Mesenchymal stem cell (in vitro differentiated cells and primary cell): ENCODE measurements around the gene STAC.
"Not testable (repeated sequence)": the region's sequence is repeated elsewhere in the genome, so short reads cannot be mapped to it uniquely, and the experiment has no call there.

ENCODE experiments used
- DNase-seq: peaks from one replicate; pipeline ENCODE4 v3.0.0-alpha.2; 2013
- H2AFZ ChIP-seq: one replicate; pipeline ENCODE4 v1.6.1; 2013; ENCODE audit warnings: low read depth, mild to moderate bottlenecking, control low read depth, inconsistent platforms, low read length, moderate library complexity
- H2AK5ac ChIP-seq: 2 replicates; pipeline ENCODE4 v1.6.1; 2013; ENCODE audit warnings: low read length, moderate library complexity, mild to moderate bottlenecking, inconsistent platforms; ENCODE audit not compliant: severe bottlenecking
- H2BK120ac ChIP-seq: one replicate; pipeline ENCODE4 v1.6.1; 2013; ENCODE audit warnings: low read depth, mild to moderate bottlenecking, inconsistent platforms, low read length, moderate library complexity
- H2BK12ac ChIP-seq, 2 experiments: one replicate each; pipeline ENCODE4 v1.6.1; 2013; ENCODE audit warnings: inconsistent platforms in 2 of 2, low read length in 2 of 2, mild to moderate bottlenecking in 2 of 2, moderate library complexity in 2 of 2, control low read depth in 1 of 2
- H2BK15ac ChIP-seq: one replicate; pipeline ENCODE4 v1.6.1; 2013; ENCODE audit warnings: mild to moderate bottlenecking, low read depth, inconsistent platforms; ENCODE audit not compliant: poor library complexity, severe bottlenecking
- H2BK5ac ChIP-seq: 2 replicates; pipeline ENCODE4 v1.6.1; 2013; ENCODE audit warnings: low read depth, mild to moderate bottlenecking, low read length, control low read depth, inconsistent platforms; ENCODE audit not compliant: poor library complexity, severe bottlenecking
- H3K14ac ChIP-seq, 2 experiments: one replicate each; pipeline ENCODE4 v1.6.1; 2013; ENCODE audit warnings: inconsistent platforms in 2 of 2, low read length in 2 of 2, control low read depth in 1 of 2, mild to moderate bottlenecking in 1 of 2, moderate library complexity in 1 of 2
- H3K18ac ChIP-seq, 2 experiments: one replicate each; pipeline ENCODE4 v1.6.1; 2013; ENCODE audit warnings: inconsistent platforms in 2 of 2, low read length in 2 of 2, control low read depth in 1 of 2, low read depth in 1 of 2, mild to moderate bottlenecking in 1 of 2
- H3K23ac ChIP-seq, 2 experiments: one replicate each; pipeline ENCODE4 v1.6.1; 2013; ENCODE audit warnings: inconsistent platforms in 2 of 2, low read length in 2 of 2, mild to moderate bottlenecking in 2 of 2, moderate library complexity in 2 of 2, control low read depth in 1 of 2
- H3K27ac ChIP-seq: 2 replicates; pipeline ENCODE4 v1.5.1; 2013; ENCODE audit warnings: mild to moderate bottlenecking, moderate library complexity, low read length, control low read depth, inconsistent platforms; ENCODE audit not compliant: poor library complexity, severe bottlenecking
- H3K27me3 ChIP-seq, 2 experiments: 2 replicates each; pipeline versions ENCODE4 v1.6.1 to v1.7.0; 2013; ENCODE audit warnings: low read length in 2 of 2, mild to moderate bottlenecking in 2 of 2, moderate library complexity in 2 of 2, control low read depth in 1 of 2, inconsistent platforms in 1 of 2; ENCODE audit not compliant: control insufficient read depth in 1 of 2, insufficient read depth in 1 of 2
- H3K36me3 ChIP-seq, 2 experiments: 2 replicates each; pipeline versions ENCODE4 v1.6.1 to v1.7.0; 2013; ENCODE audit warnings: low read length in 2 of 2, control low read depth in 1 of 2, inconsistent platforms in 1 of 2, low read depth in 1 of 2, mild to moderate bottlenecking in 1 of 2; ENCODE audit not compliant: insufficient read depth in 2 of 2, control insufficient read depth in 1 of 2
- H3K4ac ChIP-seq, 2 experiments: one replicate each; pipeline ENCODE4 v1.6.1; 2013; ENCODE audit warnings: inconsistent platforms in 2 of 2, low read length in 2 of 2, mild to moderate bottlenecking in 2 of 2, moderate library complexity in 2 of 2, control low read depth in 1 of 2, low read depth in 1 of 2
- H3K4me1 ChIP-seq: 2 replicates; pipeline ENCODE4 v1.6.1; 2013; ENCODE audit warnings: low read depth, low read length, control low read depth; ENCODE audit not compliant: control insufficient read depth, insufficient read depth
- H3K4me2 ChIP-seq: 2 replicates; pipeline ENCODE4 v1.6.1; 2013; ENCODE audit warnings: low read length, mild to moderate bottlenecking, inconsistent platforms; ENCODE audit not compliant: poor library complexity, severe bottlenecking
- H3K4me3 ChIP-seq, 2 experiments: 2 replicates each; pipeline versions ENCODE4 v1.5.1 to v1.7.0; 2013; ENCODE audit warnings: low read length in 2 of 2, mild to moderate bottlenecking in 2 of 2, control low read depth in 1 of 2, low read depth in 1 of 2; ENCODE audit not compliant: insufficient read depth in 1 of 2
- H3K79me1 ChIP-seq: replicated peaks from 2 replicates; pipeline ENCODE4 v1.6.1; 2013; ENCODE audit warnings: mild to moderate bottlenecking, control low read depth, low read length, inconsistent platforms; ENCODE audit not compliant: poor library complexity, severe bottlenecking
- H3K9ac ChIP-seq: 2 replicates; pipeline ENCODE4 v1.7.0; 2013; ENCODE audit warnings: mild to moderate bottlenecking, low read length, moderate library complexity
- H3K9me3 ChIP-seq: 2 replicates; pipeline ENCODE4 v1.7.0; 2013; ENCODE audit warnings: mild to moderate bottlenecking, low read length; ENCODE audit not compliant: control insufficient read depth
- H4K8ac ChIP-seq: one replicate; pipeline ENCODE4 v1.6.1; 2013; ENCODE audit warnings: inconsistent platforms, mild to moderate bottlenecking, low read length, moderate library complexity
- H4K91ac ChIP-seq: one replicate; pipeline ENCODE4 v1.6.1; 2013; ENCODE audit warnings: mild to moderate bottlenecking, low read length, inconsistent platforms
- WGBS: methylation state at CpG from one replicate; pipeline ENCODE4 v1.1.7; 2013; ENCODE audit warnings: mixed read lengths; 5-methylcytosine and 5-hydroxymethylcytosine counted together

The STAC gene

DNA sequence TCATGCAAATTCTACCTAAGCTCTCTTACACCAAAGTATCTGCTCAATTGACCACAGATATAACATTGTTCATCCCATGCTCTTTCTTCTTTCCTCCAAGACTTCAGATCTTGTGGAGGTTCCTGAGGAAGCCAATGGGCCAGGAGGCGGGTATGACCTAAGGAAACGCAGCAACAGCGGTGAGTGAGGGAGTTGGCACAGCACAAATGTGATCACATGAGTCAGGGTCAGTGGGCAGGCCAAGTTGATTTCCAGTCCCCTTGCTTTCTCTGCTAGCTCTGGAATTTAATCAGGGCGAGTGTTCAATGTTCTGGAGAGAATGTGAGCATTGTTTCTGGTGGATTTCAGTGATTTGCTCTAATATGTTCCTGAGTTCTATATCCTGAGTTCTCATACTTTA is 112.7 kb downstream of the STAC start:
- Histone ChIP-seq H3K4me3 (no peak overlapping the region), H4K91ac (no peak overlapping the region), H3K4me1 (peaks cover 4% of the 10 kb centered on the region), H3K18ac (no peak overlapping the region), H3K23ac (no peak overlapping the region), H3K4ac (no peak overlapping the region), H2BK120ac (no peak overlapping the region), H2BK5ac (no peak overlapping the region), H3K36me3 (peaks cover 0 to 7% of the 10 kb centered on the region in 2 experiments), H2AK5ac (peak overlapping the region; percentile 97), H2AFZ (no peak overlapping the region), H3K14ac (no peak overlapping the region), H3K79me1 (no peaks in the 10 kb centered on the region), H2BK12ac (peak overlapping the region in 1 of 2 experiments; percentile 21), H3K27me3 (no peaks in the 10 kb centered on the region), H2BK15ac (no peak overlapping the region), H3K4me2 (no peak overlapping the region), H3K9ac (no peak overlapping the region), H3K27ac (no peak overlapping the region), H4K8ac (no peak overlapping the region), H3K9me3 (no peaks in the 10 kb centered on the region)
- no peak for DNase-seq
- WGBS, result 94% methylated on average over 4 of the region's 4 CpGs

GRCh38 chr3:36494461-36495109 is 114.3 kb downstream of the STAC start:
- no peaks in the 10 kb centered on the region for H3K9me3 ChIP-seq
- H3K18ac ChIP-seq, result no peak overlapping the region
- H2BK120ac ChIP-seq, result no peak overlapping the region
- H3K4me2 ChIP-seq, result no peak overlapping the region
- DNase-seq, result peak; percentile 80
- no peak overlapping the region for H4K8ac ChIP-seq
- no peak overlapping the region for H2BK5ac ChIP-seq
- no peak overlapping the region for H3K14ac ChIP-seq
- peak overlapping the region; percentile 66 for H2AK5ac ChIP-seq
- H4K91ac ChIP-seq, result no peak overlapping the region
- H3K4me1 ChIP-seq, result peaks cover 4% of the 10 kb centered on the region
- no peak overlapping the region for H2BK15ac ChIP-seq
- H3K23ac ChIP-seq, result no peak overlapping the region
- peak overlapping the region; percentile 73 for H3K9ac ChIP-seq
- H3K4me3 ChIP-seq, result no peak overlapping the region
- no peak overlapping the region for H2BK12ac ChIP-seq
- no peak overlapping the region for H2AFZ ChIP-seq
- H3K27me3 ChIP-seq, result no peaks in the 10 kb centered on the region
- 62% methylated on average over 3 of the region's 3 CpGs for WGBS
- no peak overlapping the region for H3K27ac ChIP-seq
- peaks cover 0 to 7% of the 10 kb centered on the region in 2 experiments for H3K36me3 ChIP-seq
- no peaks in the 10 kb centered on the region for H3K79me1 ChIP-seq
- no peak overlapping the region for H3K4ac ChIP-seq

DNA sequence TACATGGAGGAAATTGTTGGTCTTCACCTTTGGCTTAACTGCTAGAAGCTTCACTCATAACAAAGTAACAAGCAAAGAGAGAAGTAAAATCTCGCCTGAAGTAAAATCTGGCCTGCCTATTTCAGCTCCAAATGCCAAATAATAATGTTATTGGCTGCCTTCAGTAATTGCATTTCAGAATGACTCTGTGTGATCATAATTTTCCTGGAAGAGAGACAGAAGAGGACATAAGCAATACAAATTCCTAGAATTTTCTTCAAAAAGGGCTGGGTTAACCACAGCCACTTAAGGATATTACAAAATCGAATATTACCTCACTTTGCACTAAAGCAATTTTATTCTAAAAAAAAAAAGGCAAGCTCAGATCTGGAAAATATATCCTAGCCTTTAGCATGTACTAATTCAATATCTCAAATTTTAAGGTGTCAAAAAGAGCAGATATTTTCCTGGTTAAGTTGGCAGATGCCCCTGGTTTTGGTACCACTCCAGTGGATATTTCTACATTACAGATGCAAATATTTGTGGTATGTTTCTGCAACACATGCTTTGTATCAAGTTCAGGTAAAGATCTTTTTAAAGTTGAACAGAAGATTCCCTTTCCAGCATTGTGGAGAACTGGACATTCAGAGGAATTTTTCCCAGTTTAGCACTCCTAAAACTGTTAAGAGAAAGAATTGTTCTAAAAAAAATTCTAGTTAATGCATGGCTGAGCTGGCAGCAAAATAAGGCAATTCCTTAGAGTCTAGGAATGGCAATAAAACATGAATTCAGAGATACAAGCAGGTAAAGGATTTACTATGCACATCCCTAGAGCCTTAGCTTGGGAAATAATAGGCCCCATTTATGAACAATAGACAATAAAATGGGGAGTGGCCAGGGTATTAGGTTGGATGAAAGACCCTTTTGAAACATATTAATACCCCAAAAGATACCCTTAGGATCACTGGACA is 116.7 kb downstream of the STAC start:
- H2AFZ ChIP-seq, result no peak overlapping the region
- H3K9ac ChIP-seq, result peak overlapping the region; percentile 65
- H3K4me2 ChIP-seq, result no peak overlapping the region
- no peaks in the 10 kb centered on the region for H3K27me3 ChIP-seq
- no peak overlapping the region for H3K23ac ChIP-seq
- DNase-seq, result peak; percentile 33
- 79% methylated on average over 2 of the region's 2 CpGs for WGBS
- no peak overlapping the region for H2AK5ac ChIP-seq
- peaks cover 0 to 7% of the 10 kb centered on the region in 2 experiments for H3K36me3 ChIP-seq
- H3K4me3 ChIP-seq, result no peak overlapping the region
- H3K4ac ChIP-seq, result no peak overlapping the region
- no peak overlapping the region for H3K18ac ChIP-seq
- no peak overlapping the region for H2BK12ac ChIP-seq
- H2BK5ac ChIP-seq, result no peak overlapping the region
- H4K91ac ChIP-seq, result no peak overlapping the region
- H4K8ac ChIP-seq, result no peak overlapping the region
- no peaks in the 10 kb centered on the region for H3K9me3 ChIP-seq
- H3K27ac ChIP-seq, result peak overlapping the region; percentile 26
- H3K14ac ChIP-seq, result no peak overlapping the region
- no peak overlapping the region for H2BK120ac ChIP-seq
- H2BK15ac ChIP-seq, result no peak overlapping the region
- H3K79me1 ChIP-seq, result no peaks in the 10 kb centered on the region
- peaks cover 2% of the 10 kb centered on the region for H3K4me1 ChIP-seq

GRCh38 chr3:36500053-36500452 is 119.7 kb downstream of the STAC start:
- not testable (repeated sequence) for H3K4me3 ChIP-seq, H3K23ac ChIP-seq, H2BK120ac ChIP-seq, H3K4ac ChIP-seq, H3K9ac ChIP-seq, H3K18ac ChIP-seq, H3K4me1 ChIP-seq, H3K9me3 ChIP-seq, H4K8ac ChIP-seq, DNase-seq, H3K14ac ChIP-seq, H2BK5ac ChIP-seq, H3K27me3 ChIP-seq, H3K4me2 ChIP-seq, H2AFZ ChIP-seq, H2AK5ac ChIP-seq, H3K27ac ChIP-seq, H3K79me1 ChIP-seq, H2BK15ac ChIP-seq, H2BK12ac ChIP-seq, H3K36me3 ChIP-seq, H4K91ac ChIP-seq
- 100% methylated on average over 2 of the region's 2 CpGs for WGBS
